Spleen (tissue), 11 donors: Measurements from ENCODE around the gene GPR61. TPM values are rescaled to one million over a fixed set of nuclear protein-coding genes. Genes with fewer than 3 reads are reported as not detected.

ENCODE experiments used
- DNase-seq: peaks from one replicate; pipeline ENCODE4 v3.0.0-alpha.2; 2020
- H3K27ac ChIP-seq, 8 donors: fragments of 200-600 bp; sonication (generic) in 7 of 8; 1 replicate in 4 of 8; 2 replicates in 4 of 8; pipeline versions ENCODE4 v1.5.0 to v1.8.0; 2016 to 2021; ENCODE audit warnings: inconsistent platforms in 4 of 8, mild to moderate bottlenecking in 4 of 8, moderate library complexity in 1 of 8
- H3K27me3 ChIP-seq, 7 donors: fragments of 200-600 bp; sonication (generic) in 6 of 7; replicated peaks in 1 of 7; 1 replicate in 4 of 7; 2 replicates in 3 of 7; pipeline versions ENCODE4 v1.5.0 to v1.8.0; 2016 to 2021; ENCODE audit warnings: inconsistent platforms in 3 of 7, mild to moderate bottlenecking in 1 of 7
- H3K36me3 ChIP-seq, 6 donors: fragments of 200-600 bp; sonication (generic) in 5 of 6; 1 replicate in 4 of 6; 2 replicates in 2 of 6; pipeline versions ENCODE4 v1.5.0 to v1.8.0; 2016 to 2021; ENCODE audit warnings: inconsistent platforms in 2 of 6
- H3K4me1 ChIP-seq, 6 donors: fragments of 200-600 bp; sonication (generic) in 5 of 6; 1 replicate in 3 of 6; 2 replicates in 3 of 6; pipeline versions ENCODE4 v1.5.0 to v1.8.0; 2016 to 2021; ENCODE audit warnings: inconsistent platforms in 3 of 6
- H3K4me3 ChIP-seq, 8 donors: fragments of 200-600 bp; sonication (generic) in 7 of 8; 1 replicate in 4 of 8; 2 replicates in 4 of 8; pipeline versions ENCODE4 v1.5.0 to v1.8.0; 2016 to 2021; ENCODE audit warnings: inconsistent platforms in 4 of 8, mild to moderate bottlenecking in 4 of 8, moderate library complexity in 2 of 8
- H3K9me3 ChIP-seq, 8 donors: fragments of 200-600 bp; sonication (generic) in 7 of 8; 1 replicate in 4 of 8; 2 replicates in 4 of 8; pipeline versions ENCODE4 v1.5.0 to v1.8.0; 2016 to 2021; ENCODE audit warnings: inconsistent platforms in 4 of 8
- POLR2A ChIP-seq, 3 donors: fragments of 450-650 bp; IDR thresholded peaks; one replicate each; pipeline ENCODE4 v1.5.1; 2017; ENCODE audit warnings: antibody characterized with exemption in 3 of 3, mild to moderate bottlenecking in 1 of 3
- POLR2AphosphoS5 ChIP-seq, 3 donors: sonication (generic); formaldehyde crosslinking; IDR thresholded peaks; one replicate each; pipeline ENCODE4 v1.5.1; 2017; ENCODE audit warnings: antibody characterized with exemption in 3 of 3
- WGBS, 5 donors: extraction: QIAGEN DNeasy Blood & Tissue Kit in 3 of 5; methylation state at CpG; one replicate each; pipeline versions ENCODE4 v1.1.5 to v1.1.7; 2013 to 2018; 5-methylcytosine and 5-hydroxymethylcytosine counted together
- intact Hi-C: fragments of 100-400 bp; cut with DNase I; formaldehyde crosslinking; loops from one replicate; pipeline ENCODE4 v1.15.0; 2023; ENCODE audit warnings: low total_unique reads
- polyA plus RNA-seq, 3 donors: library from polyadenylated mRNA; stranded (reverse); fragments of 200-250 nt; gene quantifications; one replicate each; pipeline ENCODE4 v1.2.1, GENCODE V29; 2013
- total RNA-seq, 7 donors: library from RNA; depleted of rRNA in 3 of 7; stranded (reverse); fragments of >200 nt in 3 of 7; fragmentation: NEBNext Ultra II Directional in 4 of 7; extraction: Animal tissue kit (Norgen Biotek cat#: 25700) in 4 of 7; gene quantifications; one replicate each; pipeline versions ENCODE4 v1.1.0 to v1.2.1, GENCODE V29; 2016 to 2021
- TF ChIP-seq, protein P1 (sequence below), 11 experiments: fragments of 200-600 bp in 7 of 11; fragments of 450-650 bp in 4 of 11; sonication (generic) in 4 of 11; IDR thresholded peaks in 8 of 11; conservative IDR thresholded peaks in 3 of 11; 1 replicate in 7 of 11; 2 replicates in 4 of 11; pipeline versions ENCODE4 v1.4.0 to v1.8.0; 2016 to 2021; ENCODE audit warnings: antibody characterized with exemption in 11 of 11, inconsistent platforms in 4 of 11, mild to moderate bottlenecking in 1 of 11
- donor health status: healthy with polysubstance abuse.
- donor health status: DM: no; HTN: no; CAD: no; lungs with moderate emphysema.
- donor health status: DM: no; HTN: no; CAD: no.
- donor health status: Bipolar disorder and iron deficiency.
- donor health status: healthy.
- donor health status: DM: no; HTN: no; CAD: no.
- donor health status: DM: yes; HTN: yes; CAD: no.

Gene GPR61
- total and polyA plus RNA-seq, 10 donors, result not detected

DNA sequence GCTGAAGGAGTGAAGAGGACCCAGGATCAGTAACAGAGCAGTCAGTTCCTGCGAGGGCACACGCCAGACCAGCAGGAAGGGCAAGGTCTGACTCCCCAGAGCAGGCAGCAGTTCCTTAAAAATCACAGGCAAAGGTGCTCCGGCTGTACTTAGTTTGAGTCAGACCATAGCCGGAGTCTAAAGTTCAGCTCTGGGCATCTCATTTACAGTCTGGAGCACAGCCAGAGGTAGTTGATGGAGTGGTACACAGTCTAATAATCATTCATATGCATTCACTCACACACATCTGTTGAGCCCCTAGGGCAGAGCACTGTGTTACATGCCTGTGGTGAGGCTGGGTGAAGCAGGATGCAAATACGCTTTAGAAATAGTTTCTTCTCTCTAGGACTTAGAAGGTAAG, 22.8 kb upstream of the GPR61 start:
- H3K27me3 ChIP-seq, result peaks cover 0 to 13% (median 0%) of the 10 kb centered on the region in 7 donors
- no peaks in the 10 kb centered on the region for H3K4me1 ChIP-seq
- intact Hi-C loops, result no loop called here
- H3K27ac ChIP-seq, result no peak overlapping the region
- WGBS, 5 donors, result 72 to 91% (median 87%) methylated on average over 5 of the region's 5 CpGs
- TF ChIP-seq, protein P1, sequence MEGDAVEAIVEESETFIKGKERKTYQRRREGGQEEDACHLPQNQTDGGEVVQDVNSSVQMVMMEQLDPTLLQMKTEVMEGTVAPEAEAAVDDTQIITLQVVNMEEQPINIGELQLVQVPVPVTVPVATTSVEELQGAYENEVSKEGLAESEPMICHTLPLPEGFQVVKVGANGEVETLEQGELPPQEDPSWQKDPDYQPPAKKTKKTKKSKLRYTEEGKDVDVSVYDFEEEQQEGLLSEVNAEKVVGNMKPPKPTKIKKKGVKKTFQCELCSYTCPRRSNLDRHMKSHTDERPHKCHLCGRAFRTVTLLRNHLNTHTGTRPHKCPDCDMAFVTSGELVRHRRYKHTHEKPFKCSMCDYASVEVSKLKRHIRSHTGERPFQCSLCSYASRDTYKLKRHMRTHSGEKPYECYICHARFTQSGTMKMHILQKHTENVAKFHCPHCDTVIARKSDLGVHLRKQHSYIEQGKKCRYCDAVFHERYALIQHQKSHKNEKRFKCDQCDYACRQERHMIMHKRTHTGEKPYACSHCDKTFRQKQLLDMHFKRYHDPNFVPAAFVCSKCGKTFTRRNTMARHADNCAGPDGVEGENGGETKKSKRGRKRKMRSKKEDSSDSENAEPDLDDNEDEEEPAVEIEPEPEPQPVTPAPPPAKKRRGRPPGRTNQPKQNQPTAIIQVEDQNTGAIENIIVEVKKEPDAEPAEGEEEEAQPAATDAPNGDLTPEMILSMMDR (IDR thresholded peaks at IDR 0.05 in 8 of 11, conservative IDR thresholded peaks at IDR 0.05 in 3 of 11), result no peak
- TF ChIP-seq POLR2A (IDR thresholded peaks at IDR 0.05) (no peak), POLR2AphosphoS5 (IDR thresholded peaks at IDR 0.05) (no peak)
- no peaks in the 10 kb centered on the region for H3K36me3 ChIP-seq
- no peak for DNase-seq
- H3K4me3 ChIP-seq, result no peak overlapping the region
- H3K9me3 ChIP-seq, result no peaks in the 10 kb centered on the region

DNA sequence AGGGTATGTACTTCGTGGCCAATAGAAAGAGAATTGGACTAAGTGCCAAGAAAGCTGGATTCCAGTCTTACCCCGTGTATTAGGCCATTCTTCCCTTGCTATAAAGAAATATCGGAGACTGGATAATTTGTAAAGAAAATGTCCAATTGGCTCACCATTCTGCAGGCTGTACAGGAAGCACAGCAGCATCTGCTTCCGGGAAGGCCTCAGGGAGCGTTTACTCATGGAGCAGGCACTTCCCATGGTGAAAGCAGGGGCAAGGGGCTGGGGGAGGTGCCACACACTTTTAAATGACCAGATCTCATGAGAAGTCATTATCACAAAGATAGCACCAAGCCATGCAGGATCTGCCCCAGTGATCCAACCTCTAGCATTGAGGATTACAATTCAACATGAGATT, 22.3 kb upstream of the GPR61 start:
- Histone ChIP-seq H3K9me3 (no peaks in the 10 kb centered on the region), H3K27ac (no peak overlapping the region), H3K4me1 (no peaks in the 10 kb centered on the region), H3K27me3 (peaks cover 0 to 12% (median 0%) of the 10 kb centered on the region in 7 donors), H3K4me3 (no peak overlapping the region), H3K36me3 (no peaks in the 10 kb centered on the region)
- TF ChIP-seq POLR2A (IDR thresholded peaks at IDR 0.05) (no peak), POLR2AphosphoS5 (IDR thresholded peaks at IDR 0.05) (no peak)
- TF ChIP-seq, protein P1 (IDR thresholded peaks at IDR 0.05 in 8 of 11, conservative IDR thresholded peaks at IDR 0.05 in 3 of 11), result no peak
- intact Hi-C loops, result no loop called here
- DNase-seq, result no peak
- 79 to 94% (median 85%) methylated on average over 5 of the region's 5 CpGs for WGBS, 5 donors

DNA sequence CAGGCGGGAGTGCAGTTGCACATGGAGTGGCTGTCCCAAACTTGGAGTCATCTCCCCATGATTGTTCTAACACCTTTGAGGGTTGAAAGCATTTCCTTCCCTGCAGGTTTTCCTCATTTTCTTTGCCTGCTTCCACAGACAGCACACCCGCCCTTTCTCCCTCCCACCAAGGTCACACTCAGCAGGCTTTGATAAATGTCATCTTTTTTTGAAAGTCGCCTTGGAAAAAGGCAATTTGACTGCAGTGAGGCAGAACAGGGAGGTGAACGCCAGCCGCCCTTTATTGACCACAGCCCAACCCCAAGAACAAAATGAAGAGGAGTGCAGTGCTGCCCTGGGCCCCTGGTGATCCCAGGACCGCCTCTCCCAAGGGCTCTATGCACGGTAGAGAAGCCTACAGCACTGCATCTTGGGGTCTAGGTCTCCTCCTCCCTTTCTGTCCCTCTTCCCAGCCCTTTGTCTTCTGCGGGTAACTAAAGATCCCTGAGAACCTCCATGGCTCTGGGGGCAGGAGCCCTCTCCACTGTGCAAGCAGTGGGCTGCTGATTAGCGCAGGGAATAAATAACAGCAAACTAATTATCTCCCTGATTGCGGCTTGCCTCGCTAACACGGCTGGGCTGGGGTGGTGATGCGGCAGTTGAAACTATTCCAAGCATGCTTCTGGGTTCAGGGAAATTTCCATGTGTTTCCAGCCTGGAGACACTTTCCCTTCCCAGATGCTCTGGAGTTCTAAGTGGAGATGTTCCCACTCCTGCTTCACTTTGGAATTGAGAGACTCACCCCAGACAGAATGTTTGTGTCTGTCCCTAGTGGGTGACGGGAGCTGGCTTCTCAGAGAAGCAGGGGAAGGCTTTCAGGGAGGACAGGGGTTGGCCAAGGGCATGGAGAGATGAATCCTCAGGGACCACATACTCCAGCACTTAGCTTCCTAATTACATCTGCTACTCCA, 18.4 kb upstream of the GPR61 start:
- no peak for TF ChIP-seq POLR2A (IDR thresholded peaks at IDR 0.05)
- TF ChIP-seq, protein P1 (IDR thresholded peaks at IDR 0.05 in 8 of 11, conservative IDR thresholded peaks at IDR 0.05 in 3 of 11), result no peak
- no peak for TF ChIP-seq POLR2AphosphoS5 (IDR thresholded peaks at IDR 0.05)
- 77 to 82% (median 79%) methylated on average over 14 of the region's 14 CpGs for WGBS, 5 donors
- no peak overlapping the region for H3K27ac ChIP-seq
- H3K27me3 ChIP-seq, result peaks cover 0 to 12% (median 0%) of the 10 kb centered on the region in 7 donors
- H3K9me3 ChIP-seq, result no peaks in the 10 kb centered on the region
- intact Hi-C loops, result no loop called here
- H3K4me3 ChIP-seq, result no peak overlapping the region
- no peaks in the 10 kb centered on the region for H3K4me1 ChIP-seq
- H3K36me3 ChIP-seq, result no peaks in the 10 kb centered on the region
- DNase-seq, result no peak

DNA sequence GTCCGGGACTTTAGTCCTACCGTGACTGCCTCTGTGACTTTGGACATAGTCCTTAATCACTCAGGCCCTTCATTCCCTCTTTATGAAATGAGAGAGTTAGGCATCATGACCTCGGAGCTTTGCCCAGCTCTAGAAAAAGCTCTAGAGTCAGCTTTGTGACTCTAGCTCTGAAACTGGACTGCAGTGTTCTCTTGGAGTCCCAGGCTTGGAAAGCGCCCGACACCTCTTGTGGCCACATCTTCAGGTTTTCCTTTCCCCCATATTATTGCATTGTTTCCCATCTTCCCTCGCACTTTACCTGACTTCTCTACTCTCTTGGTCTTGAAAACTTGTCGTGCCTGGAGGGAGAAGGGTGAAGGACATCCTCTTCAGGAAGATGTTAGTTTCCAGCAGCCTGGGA, 17.6 kb upstream of the GPR61 start:
- H3K27ac ChIP-seq, result no peak overlapping the region
- no peak for DNase-seq
- H3K9me3 ChIP-seq, result no peaks in the 10 kb centered on the region
- H3K4me1 ChIP-seq, result no peaks in the 10 kb centered on the region
- H3K4me3 ChIP-seq, result no peak overlapping the region
- H3K36me3 ChIP-seq, result no peaks in the 10 kb centered on the region
- peaks cover 0 to 12% (median 0%) of the 10 kb centered on the region in 7 donors for H3K27me3 ChIP-seq
- intact Hi-C loops, result no loop called here
- 82 to 92% (median 88%) methylated on average over 7 of the region's 7 CpGs for whole genome bisulfite sequencing, 5 donors
- TF ChIP-seq POLR2A (IDR thresholded peaks at IDR 0.05) (no peak), POLR2AphosphoS5 (IDR thresholded peaks at IDR 0.05) (no peak)
- TF ChIP-seq, protein P1 (IDR thresholded peaks at IDR 0.05 in 8 of 11, conservative IDR thresholded peaks at IDR 0.05 in 3 of 11), result no peak
